ENCODE measurements around the gene UBE2D2. TPM values are rescaled to one million over a fixed set of nuclear protein-coding genes. Genes with fewer than 3 reads are reported as not detected.

UBE2D2 gene
- total and polyA plus RNA-seq, 9 donors: 93.2 to 127 (median 111) TPM

GRCh38 chr5:139641116-139642080 lies 80.3 kb downstream of the UBE2D2 start:
- Histone ChIP-seq H3K27ac (ENCODE audit: low read length) (peak overlapping the region; percentile 57), H3K4me1 (ENCODE audit: control insufficient read depth, insufficient read depth, low read length) (peaks cover 78% of the 10 kb centered on the region), H3K9me3 (replicated peaks; ENCODE audit: control insufficient read depth, low read depth, low read length) (no peaks in the 10 kb centered on the region), H3K27me3 (ENCODE audit: control insufficient read depth, insufficient read depth, low read length) (peaks cover 2% of the 10 kb centered on the region), H3K36me3 (ENCODE audit: control insufficient read depth, insufficient read depth, low read length) (no peaks in the 10 kb centered on the region), H3K4me3 (ENCODE audit: low read length) (no peak overlapping the region)
- no peak for DNase-seq
- 55% methylated on average over 2 of the region's 6 CpGs for WGBS (ENCODE audit: insufficient coverage)

- peaks cover 2% of the 10 kb centered on the region for H3K27me3 ChIP-seq (ENCODE audit: control insufficient read depth, insufficient read depth, low read length)
- H3K9me3 ChIP-seq (replicated peaks; ENCODE audit: control insufficient read depth, low read depth, low read length): no peaks in the 10 kb centered on the region
- DNase-seq: no peak
- WGBS (ENCODE audit: insufficient coverage): no CpG with 5 or more reads among the region's 7 CpGs
- peaks cover 78% of the 10 kb centered on the region for H3K4me1 ChIP-seq (ENCODE audit: control insufficient read depth, insufficient read depth, low read length)
- H3K4me3 ChIP-seq (ENCODE audit: low read length): no peak overlapping the region
- H3K27ac ChIP-seq (ENCODE audit: low read length): no peak overlapping the region
- no peaks in the 10 kb centered on the region for H3K36me3 ChIP-seq (ENCODE audit: control insufficient read depth, insufficient read depth, low read length)
Measured at GRCh38 chr5:139642213-139642612, 81.1 kb downstream of the UBE2D2 start.

- DNase-seq: peak; percentile 2
- Histone ChIP-seq H3K27ac (ENCODE audit: low read length) (no peak overlapping the region), H3K4me3 (ENCODE audit: low read length) (no peak overlapping the region), H3K27me3 (ENCODE audit: control insufficient read depth, insufficient read depth, low read length) (peaks cover 4% of the 10 kb centered on the region), H3K9me3 (replicated peaks; ENCODE audit: control insufficient read depth, low read depth, low read length) (no peaks in the 10 kb centered on the region), H3K4me1 (ENCODE audit: control insufficient read depth, insufficient read depth, low read length) (peaks cover 79% of the 10 kb centered on the region), H3K36me3 (ENCODE audit: control insufficient read depth, insufficient read depth, low read length) (no peaks in the 10 kb centered on the region)
- WGBS (ENCODE audit: insufficient coverage): 74% methylated on average over 5 of the region's 16 CpGs
Measured at GRCh38 chr5:139642891-139643871, 82.0 kb downstream of the UBE2D2 start.

- DNase-seq: no peak
Measured at GRCh38 chr5:139644001-139644456, 82.9 kb downstream of the UBE2D2 start.

GRCh38 chr5:139644646-139645429 lies 83.7 kb downstream of the UBE2D2 start:
- H3K9me3 ChIP-seq (replicated peaks; ENCODE audit: control insufficient read depth, low read depth, low read length): no peaks in the 10 kb centered on the region
- DNase-seq: no peak
- H3K4me3 ChIP-seq (ENCODE audit: low read length): no peak overlapping the region
- peaks cover 66% of the 10 kb centered on the region for H3K4me1 ChIP-seq (ENCODE audit: control insufficient read depth, insufficient read depth, low read length)
- peaks cover 5% of the 10 kb centered on the region for H3K27me3 ChIP-seq (ENCODE audit: control insufficient read depth, insufficient read depth, low read length)
- H3K36me3 ChIP-seq (ENCODE audit: control insufficient read depth, insufficient read depth, low read length): no peaks in the 10 kb centered on the region
- no peak overlapping the region for H3K27ac ChIP-seq (ENCODE audit: low read length)
- WGBS (ENCODE audit: insufficient coverage): no CpG with 5 or more reads among the region's 3 CpGs

More at GRCh38 chr5:139644001-139644456, 82.9 kb downstream of the UBE2D2 start:
- peaks cover 4% of the 10 kb centered on the region for H3K27me3 ChIP-seq (ENCODE audit: control insufficient read depth, insufficient read depth, low read length)
- no peaks in the 10 kb centered on the region for H3K9me3 ChIP-seq (replicated peaks; ENCODE audit: control insufficient read depth, low read depth, low read length)
- no peak overlapping the region for H3K4me3 ChIP-seq (ENCODE audit: low read length)
- peaks cover 70% of the 10 kb centered on the region for H3K4me1 ChIP-seq (ENCODE audit: control insufficient read depth, insufficient read depth, low read length)
- WGBS (ENCODE audit: insufficient coverage): 81% methylated on average over 2 of the region's 5 CpGs
- no peaks in the 10 kb centered on the region for H3K36me3 ChIP-seq (ENCODE audit: control insufficient read depth, insufficient read depth, low read length)
- no peak overlapping the region for H3K27ac ChIP-seq (ENCODE audit: low read length)

GRCh38 chr5:139645430-139645871 lies 84.3 kb downstream of the UBE2D2 start:
- peaks cover 65% of the 10 kb centered on the region for H3K4me1 ChIP-seq (ENCODE audit: control insufficient read depth, insufficient read depth, low read length)
- DNase-seq: no peak
- H3K27ac ChIP-seq (ENCODE audit: low read length): no peak overlapping the region
- no peaks in the 10 kb centered on the region for H3K36me3 ChIP-seq (ENCODE audit: control insufficient read depth, insufficient read depth, low read length)
- WGBS (ENCODE audit: insufficient coverage): 75% methylated on average over 2 of the region's 3 CpGs
- H3K9me3 ChIP-seq (replicated peaks; ENCODE audit: control insufficient read depth, low read depth, low read length): no peaks in the 10 kb centered on the region
- no peak overlapping the region for H3K4me3 ChIP-seq (ENCODE audit: low read length)
- H3K27me3 ChIP-seq (ENCODE audit: control insufficient read depth, insufficient read depth, low read length): peaks cover 8% of the 10 kb centered on the region

GRCh38 chr5:139646111-139646510 lies 85.0 kb downstream of the UBE2D2 start:
- Histone ChIP-seq H3K4me1 (ENCODE audit: control insufficient read depth, insufficient read depth, low read length) (peaks cover 65% of the 10 kb centered on the region), H3K27ac (ENCODE audit: low read length) (no peak overlapping the region), H3K9me3 (replicated peaks; ENCODE audit: control insufficient read depth, low read depth, low read length) (no peaks in the 10 kb centered on the region), H3K27me3 (ENCODE audit: control insufficient read depth, insufficient read depth, low read length) (peaks cover 8% of the 10 kb centered on the region), H3K4me3 (ENCODE audit: low read length) (no peak overlapping the region), H3K36me3 (ENCODE audit: control insufficient read depth, insufficient read depth, low read length) (no peaks in the 10 kb centered on the region)
- no CpG with 5 or more reads among the region's 3 CpGs for WGBS (ENCODE audit: insufficient coverage)
- DNase-seq: no peak

GRCh38 chr5:139646912-139647505 lies 85.9 kb downstream of the UBE2D2 start:
- no peak overlapping the region for H3K27ac ChIP-seq (ENCODE audit: low read length)
- peaks cover 8% of the 10 kb centered on the region for H3K27me3 ChIP-seq (ENCODE audit: control insufficient read depth, insufficient read depth, low read length)
- no peak for DNase-seq
- no peaks in the 10 kb centered on the region for H3K36me3 ChIP-seq (ENCODE audit: control insufficient read depth, insufficient read depth, low read length)
- peaks cover 67% of the 10 kb centered on the region for H3K4me1 ChIP-seq (ENCODE audit: control insufficient read depth, insufficient read depth, low read length)
- WGBS (ENCODE audit: insufficient coverage): 9% methylated on average over 17 of the region's 25 CpGs
- no peaks in the 10 kb centered on the region for H3K9me3 ChIP-seq (replicated peaks; ENCODE audit: control insufficient read depth, low read depth, low read length)
- H3K4me3 ChIP-seq (ENCODE audit: low read length): peak overlapping the region; percentile 1
